ENCODE measurements around the gene PRKCA. TPM values are rescaled to one million over a fixed set of nuclear protein-coding genes. Genes with fewer than 3 reads are reported as not detected.

The PRKCA gene
- total RNA-seq, 1 donor from 2014 or later = 5.4 TPM

DNA sequence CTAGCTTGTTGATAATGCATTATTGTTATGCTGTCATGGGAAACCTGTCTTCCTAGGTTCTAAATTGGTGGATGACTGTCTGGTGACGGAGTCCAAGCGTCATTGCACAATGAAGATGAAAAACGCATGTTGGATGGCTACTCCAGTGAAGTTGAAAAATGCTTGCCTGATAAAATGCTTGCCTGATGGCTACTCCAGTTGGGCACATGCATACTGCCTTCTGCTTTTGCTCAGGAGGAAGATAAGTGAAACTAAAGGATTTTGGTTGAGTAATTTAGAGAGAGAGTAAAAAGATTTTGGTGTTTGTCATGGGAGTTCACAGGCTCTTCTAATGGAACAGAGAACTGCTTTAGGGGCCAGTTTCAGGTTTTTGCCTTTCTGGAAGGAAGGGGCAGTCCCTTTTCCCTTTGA is 118.6 kb downstream of the PRKCA start:
- ATAC-seq (ENCODE audit: poor library complexity) (peak; percentile 43), DNase-seq (no peak)
- intact Hi-C loops (cut with DNase I) = no loop called here

DNA sequence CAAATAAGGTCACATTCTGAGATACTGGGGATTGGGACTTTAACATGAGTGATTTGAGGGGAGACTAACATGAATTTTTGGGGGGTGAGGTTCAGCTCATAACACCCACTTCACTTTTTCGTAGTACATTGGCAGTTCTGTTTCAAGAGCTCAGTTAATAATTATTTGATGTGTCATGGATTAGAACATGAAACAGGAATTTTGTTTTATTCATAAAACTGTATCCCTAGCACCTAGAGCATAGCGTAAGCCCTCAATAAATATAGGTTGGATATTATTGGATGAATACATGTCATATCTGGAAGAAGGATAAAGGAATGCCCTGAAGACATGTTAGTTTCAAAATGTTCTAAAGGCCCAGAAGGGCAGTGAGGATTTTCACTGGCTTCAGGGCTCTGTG is 119.8 kb downstream of the PRKCA start:
- intact Hi-C loops (cut with DNase I) = no loop called here
- DNase-seq (no peak), ATAC-seq (ENCODE audit: poor library complexity) (no peak)

DNA sequence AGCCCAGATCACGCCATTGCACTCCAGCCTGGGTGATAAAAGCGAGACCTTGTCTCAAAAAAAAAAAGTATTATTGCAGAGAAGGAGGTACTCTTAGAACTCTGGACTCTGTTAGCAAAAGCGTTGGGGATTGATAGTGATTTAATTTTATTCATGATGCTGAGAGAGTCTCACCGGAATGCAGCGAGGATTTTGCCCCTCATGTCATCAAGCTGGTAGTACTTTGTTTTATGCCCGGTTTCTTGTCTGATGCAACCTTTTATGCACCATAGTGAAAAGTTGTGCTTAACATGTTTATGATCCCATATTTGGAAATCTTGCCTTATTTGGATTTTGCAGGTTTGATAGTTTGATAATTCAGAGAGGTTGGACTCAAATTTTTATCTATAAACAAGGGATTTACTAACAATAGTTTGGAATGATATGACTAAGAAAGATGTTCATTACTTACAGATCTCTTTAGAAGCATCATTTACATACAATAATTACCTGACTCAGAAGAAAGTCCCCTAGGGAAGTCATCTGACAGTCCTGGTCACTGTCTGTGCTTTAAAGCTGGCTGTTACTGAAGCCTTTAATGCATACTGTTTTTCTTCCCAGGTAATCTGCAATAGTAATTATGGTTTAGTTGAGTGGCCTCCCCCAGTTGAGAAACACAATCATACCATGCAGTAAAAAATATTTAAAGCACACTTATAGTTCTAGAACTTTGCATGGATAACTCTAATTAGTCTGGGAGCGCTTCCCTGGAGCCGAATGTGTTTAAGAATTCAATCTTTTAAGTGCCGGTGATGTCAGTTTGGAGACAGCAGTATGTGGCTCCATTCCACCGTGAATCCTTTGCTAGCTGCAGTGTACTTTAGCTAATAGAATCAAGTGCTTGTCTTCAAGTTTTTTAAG is 120.9 kb downstream of the PRKCA start:
- intact Hi-C loops (cut with DNase I) = no loop called here
- DNase-seq (no peak), ATAC-seq (ENCODE audit: poor library complexity) (no peak)

DNA sequence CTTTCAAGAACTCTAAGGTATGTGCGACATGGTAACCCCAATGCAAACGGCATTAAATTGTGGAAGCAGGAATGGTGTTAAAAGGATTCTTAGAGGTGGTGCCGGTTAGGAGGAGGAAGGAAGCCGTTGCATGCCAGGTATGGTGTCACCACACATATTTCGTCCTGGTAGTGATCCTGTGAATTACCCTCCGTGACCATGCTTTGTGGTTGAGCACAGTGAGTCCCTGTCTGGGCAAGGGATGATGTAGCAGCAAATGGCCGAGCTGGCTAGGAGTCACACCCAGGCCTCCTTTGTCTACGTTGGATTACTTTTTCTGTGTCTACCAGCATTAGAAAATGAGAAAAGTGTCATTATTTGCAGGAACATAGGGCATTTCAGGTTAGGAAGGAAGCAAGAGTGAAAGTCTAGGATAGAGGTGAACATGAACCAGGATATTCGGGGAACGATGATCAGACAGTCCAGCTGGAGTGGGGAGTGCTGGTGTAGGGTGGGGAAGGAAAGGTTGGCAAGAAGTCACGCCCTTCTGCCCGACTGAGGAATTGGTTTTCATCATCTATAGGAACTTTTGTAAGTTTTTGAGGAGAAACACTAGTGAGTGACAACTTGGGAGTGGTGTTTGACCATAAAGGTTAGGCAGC is 123.5 kb downstream of the PRKCA start:
- DNase-seq = no peak
- intact Hi-C loops (cut with DNase I) = no loop called here
- ATAC-seq (ENCODE audit: poor library complexity) = no peak

DNA sequence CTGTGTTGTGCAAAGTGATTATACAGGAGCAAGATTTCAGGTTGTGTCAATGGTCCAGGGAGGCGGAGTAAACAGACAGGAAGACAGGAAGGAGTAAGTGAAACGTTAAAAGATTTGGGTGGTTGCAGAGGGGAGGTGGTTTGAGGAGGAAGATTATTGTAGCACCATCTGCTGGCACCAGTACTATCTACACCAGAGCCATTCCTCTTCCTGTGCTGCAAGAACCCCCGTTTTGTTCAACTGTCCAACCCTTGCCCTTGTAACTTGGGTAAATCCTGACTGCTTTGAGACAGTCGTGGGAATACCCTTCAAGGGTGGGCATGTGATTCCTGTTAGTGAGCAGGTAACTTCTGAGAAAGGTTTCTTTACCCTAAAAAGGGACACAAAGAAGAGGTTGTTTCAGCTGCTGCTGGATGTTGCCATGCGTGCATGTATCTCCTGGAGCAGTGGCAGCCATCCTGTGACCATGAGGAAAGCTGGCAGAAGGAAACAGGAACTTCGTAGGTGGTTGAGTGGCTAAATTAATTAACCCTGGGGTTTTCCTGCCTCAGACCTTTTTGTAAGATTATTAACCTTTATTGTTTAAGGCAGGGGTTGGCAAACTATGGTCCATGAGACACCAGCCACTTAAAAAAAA is 124.1 kb downstream of the PRKCA start:
- DNase-seq (no peak), ATAC-seq (ENCODE audit: poor library complexity) (no peak)
- intact Hi-C loops (cut with DNase I) = no loop called here

DNA sequence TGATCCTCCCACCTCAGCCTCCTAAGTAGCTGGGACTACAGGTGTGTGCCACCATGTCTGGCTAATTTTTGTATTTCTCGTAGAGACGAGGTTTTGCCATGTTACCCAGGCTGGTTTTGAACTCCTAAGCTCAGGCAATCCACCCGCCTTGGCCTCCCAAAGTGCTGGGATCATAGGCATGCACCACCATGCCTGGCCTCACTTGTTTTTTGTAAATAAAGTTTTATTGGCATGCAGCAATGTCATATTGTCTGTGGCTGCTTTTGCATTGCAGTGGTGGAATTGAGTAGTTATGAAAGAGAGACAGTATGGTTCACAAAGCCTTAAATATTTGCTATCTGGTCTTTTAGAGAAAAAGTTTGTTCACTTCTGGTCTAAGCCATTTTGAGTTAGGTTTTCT is 124.7 kb downstream of the PRKCA start:
- ATAC-seq (ENCODE audit: poor library complexity) (no peak), DNase-seq (no peak)
- intact Hi-C loops (cut with DNase I) = no loop called here

DNA sequence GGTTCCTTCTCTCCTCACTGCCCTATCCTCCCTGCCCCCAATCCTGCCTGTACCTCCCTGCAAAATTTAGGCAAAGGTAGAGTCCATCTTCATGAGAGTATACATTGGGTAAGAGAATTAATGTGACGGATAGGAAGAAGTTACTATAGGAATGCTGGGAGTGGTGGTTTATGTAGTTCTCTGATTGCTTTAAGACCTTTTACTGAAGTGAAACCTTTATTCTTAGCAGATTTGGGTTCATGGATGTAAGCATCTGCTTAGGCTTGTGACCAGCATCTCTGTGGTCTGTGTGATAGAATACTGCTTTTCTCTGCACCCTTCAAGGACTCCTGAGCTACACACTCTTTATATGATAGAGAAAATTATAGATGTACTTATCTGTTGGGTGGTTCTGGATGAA is 127.3 kb downstream of the PRKCA start:
- intact Hi-C loops (cut with DNase I) = no loop called here
- ATAC-seq (ENCODE audit: poor library complexity) (no peak), DNase-seq (no peak)

DNA sequence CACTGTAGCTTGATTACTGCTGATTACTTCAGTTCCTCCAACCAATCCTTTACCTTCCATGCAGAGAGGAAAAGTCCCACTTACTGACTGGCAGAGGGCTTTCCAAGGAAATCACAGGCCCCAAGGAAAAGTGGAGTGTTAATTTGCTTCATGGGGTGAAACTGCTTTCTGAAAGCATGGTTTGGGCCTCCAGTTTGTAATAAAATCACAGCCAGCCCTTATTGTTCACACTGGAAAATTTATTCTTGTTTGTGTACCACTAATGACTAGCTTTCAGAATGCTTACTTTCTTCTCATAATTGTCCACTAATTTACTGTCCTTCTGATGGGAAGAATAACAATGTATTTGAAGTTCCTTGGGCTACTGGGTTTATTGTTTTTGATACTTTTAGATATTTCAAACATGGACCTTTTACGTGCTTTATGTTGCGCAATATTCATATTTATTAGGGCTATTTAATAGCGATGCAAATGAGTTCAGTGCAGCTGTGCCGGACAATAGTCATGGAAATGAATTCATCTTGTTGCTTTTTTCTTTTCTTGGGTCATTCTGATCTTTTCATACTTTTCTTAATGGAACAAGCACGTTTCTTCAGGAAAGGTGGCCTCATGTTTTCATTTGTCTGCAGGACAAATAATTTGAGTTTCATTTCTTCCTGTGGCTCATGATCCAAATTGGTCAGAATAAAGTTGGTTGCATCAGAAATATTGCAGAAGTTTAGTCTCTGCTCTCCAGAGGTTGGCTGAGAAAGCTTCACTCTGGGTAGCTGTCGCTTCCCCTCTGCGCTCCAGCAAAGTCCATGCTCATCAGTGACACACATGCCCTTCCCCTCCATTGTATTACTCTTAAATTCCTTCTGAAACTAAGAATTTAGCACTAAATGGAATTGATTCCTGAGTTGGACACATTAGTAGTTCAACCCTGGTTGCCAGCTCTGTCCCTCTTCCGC is 128.7 kb downstream of the PRKCA start:
- intact Hi-C loops (cut with DNase I) = no loop called here
- DNase-seq (no peak), ATAC-seq (ENCODE audit: poor library complexity) (peak; percentile 34)

DNA sequence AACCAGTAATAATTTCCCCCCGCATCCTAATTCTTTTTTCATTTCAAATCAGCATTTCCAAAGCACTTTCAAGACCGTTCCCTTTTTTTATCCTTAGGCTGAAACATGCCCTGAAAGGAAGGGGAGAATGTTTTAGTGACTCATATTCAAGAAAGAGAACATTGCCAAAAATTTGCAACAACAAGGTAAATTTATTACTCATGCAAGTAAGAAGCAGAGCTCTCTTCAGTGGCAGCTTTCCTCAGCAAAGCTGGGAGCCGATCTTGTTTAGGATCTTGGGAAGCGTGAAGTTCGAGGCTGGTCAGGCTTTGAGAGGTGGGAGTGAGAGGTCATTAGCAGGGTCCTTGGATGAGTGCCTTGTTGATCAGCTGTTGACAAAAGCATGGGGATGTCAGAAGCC is 129.5 kb downstream of the PRKCA start:
- no peak for ATAC-seq (ENCODE audit: poor library complexity)
- intact Hi-C loops (cut with DNase I) = no loop called here
- DNase-seq = no peak

DNA sequence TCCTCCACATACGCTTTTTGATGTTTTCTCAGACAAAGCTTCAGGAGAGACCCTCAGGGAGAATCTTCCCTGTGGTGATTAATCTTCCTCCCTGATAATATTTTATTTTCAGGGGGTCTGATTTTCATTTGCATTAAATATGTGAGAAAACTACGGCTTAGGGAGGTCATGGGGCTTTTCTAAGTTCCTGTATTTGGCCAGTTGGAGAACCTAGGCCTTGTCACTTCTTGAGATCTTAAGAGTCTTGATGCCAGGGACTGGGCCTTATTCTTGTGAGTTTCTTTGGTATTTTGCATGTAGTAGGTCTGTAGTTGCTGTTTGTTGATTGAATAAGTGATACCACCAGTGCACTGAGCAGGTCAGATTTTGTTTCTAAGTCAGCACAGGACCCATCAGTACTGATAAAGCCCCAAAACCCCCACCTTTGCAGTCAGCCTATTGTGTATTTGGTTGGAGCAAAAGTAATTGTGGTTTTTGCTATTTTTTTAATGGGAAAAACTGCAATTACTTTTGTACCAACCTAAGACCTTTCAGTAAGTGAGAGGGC is 130.1 kb downstream of the PRKCA start:
- no peak for ATAC-seq (ENCODE audit: poor library complexity)
- intact Hi-C loops (cut with DNase I) = no loop called here
- DNase-seq = no peak

DNA sequence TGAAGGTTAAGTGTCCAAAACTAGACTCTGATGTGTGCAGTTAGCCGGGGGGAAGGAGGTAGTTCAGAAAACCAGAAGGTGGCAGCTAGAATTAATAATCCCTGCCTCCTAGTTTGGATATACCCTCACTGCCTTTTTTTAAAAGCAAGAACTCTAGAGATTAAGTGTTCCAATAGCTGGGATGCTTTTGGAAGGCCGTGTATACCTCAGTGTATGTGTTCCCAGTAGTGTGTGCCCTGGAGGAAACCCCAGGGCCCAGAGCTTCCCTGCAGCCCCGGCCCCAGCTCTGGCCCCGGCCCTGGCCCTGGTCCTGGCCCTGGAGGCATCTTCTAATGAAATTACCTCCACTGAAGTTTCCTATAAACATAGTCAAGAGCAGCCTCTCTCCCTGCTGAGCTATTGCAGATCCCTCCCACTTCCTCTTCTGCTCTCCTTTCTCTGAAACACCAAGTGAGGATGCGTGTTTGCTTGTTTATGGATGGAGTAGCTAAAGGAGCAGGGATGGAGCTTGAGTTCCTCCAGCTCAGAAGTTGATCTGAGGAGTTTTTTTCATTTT is 130.7 kb downstream of the PRKCA start:
- DNase-seq (no peak), ATAC-seq (ENCODE audit: poor library complexity) (no peak)
- intact Hi-C loops (cut with DNase I) = no loop called here

DNA sequence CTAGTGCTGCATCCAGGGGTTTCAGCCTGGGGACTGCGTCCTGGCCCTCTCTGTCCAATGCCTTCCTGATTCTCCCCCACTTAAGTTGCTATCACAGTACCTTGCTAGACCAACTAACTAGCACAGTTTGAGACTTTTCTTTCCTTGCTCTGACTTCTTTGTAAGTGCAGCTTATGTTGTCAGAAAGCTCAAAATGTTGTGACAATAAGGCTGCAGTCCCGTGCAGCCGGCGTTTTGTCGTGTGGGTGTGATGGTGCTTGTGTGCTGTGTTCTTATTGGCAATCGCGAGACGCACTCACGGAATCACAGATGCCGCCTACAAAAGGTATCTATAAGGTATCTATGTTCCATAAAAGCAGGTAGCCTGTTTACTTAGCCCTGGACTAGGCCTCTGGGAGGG is 132.8 kb downstream of the PRKCA start:
- intact Hi-C loops (cut with DNase I) = no loop called here
- no peak for ATAC-seq (ENCODE audit: poor library complexity)
- DNase-seq = no peak

DNA sequence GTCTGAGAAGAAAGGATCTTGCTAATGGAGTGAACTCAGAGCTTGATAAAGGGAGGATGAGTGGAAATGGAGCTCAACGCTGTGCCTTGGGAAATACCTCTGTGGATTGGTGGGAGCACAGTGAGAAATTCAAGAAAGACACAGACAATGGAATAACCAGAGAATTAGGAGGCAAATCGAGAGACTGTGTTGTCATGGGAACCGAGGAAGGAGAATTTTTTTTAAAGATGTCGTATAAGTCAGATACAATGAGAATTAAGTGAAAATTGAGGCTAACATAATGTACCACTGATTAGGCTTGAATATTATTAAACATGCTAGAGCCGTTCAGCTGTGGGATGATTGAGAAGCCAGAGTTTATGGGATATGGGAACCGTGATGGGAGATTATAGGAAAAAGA is 134.2 kb downstream of the PRKCA start:
- ATAC-seq (ENCODE audit: poor library complexity) = no peak
- intact Hi-C loops (cut with DNase I) = no loop called here
- no peak for DNase-seq

DNA sequence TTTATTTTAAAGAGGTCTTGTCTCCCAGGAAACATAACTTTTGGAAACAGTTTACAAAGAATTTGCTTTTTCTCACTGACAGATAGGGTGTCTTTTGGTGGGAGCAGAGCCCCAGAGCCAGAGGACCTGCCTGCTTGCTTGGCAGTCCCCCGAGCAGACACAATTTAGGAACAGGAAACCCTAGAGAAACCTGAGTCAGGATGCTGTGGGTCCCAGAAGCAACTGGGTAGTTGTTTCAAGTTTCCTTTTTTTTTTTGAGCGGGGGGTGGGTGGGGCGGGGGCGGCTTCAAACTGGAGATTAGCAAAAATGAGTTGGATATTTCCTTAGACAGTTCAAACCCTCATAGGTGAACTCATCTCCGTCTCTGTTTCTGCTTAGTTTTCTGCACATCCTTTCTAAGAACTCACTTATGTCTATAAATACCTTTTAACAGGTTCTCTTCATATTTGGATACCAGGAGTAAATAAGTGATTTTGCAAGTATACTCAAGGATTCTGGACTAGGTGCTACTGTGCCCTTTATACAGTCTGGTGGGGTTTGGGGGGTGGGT is 135.1 kb downstream of the PRKCA start:
- intact Hi-C loops (cut with DNase I) = no loop called here
- DNase-seq (no peak), ATAC-seq (ENCODE audit: poor library complexity) (no peak)

DNA sequence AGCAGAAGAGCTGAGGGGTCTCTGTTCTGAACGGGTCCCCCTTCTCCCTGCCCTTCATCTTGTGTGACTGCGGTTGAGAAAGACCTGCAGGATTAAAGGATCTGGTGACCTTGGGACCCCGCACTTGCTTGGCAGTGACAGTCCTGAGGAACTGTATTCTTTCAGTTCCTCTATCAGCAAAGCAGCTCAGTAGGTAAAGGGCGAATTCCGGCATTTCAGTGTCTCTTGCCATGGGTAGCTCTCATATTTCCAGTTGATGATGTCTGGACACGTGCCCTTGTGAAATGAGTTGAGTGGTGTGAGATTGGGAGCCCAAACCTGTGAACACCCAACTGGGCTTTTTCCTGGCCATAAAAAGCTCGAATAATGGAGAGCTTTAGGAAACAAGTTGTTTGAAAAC is 135.7 kb downstream of the PRKCA start:
- DNase-seq (no peak), ATAC-seq (ENCODE audit: poor library complexity) (no peak)
- intact Hi-C loops (cut with DNase I) = no loop called here

DNA sequence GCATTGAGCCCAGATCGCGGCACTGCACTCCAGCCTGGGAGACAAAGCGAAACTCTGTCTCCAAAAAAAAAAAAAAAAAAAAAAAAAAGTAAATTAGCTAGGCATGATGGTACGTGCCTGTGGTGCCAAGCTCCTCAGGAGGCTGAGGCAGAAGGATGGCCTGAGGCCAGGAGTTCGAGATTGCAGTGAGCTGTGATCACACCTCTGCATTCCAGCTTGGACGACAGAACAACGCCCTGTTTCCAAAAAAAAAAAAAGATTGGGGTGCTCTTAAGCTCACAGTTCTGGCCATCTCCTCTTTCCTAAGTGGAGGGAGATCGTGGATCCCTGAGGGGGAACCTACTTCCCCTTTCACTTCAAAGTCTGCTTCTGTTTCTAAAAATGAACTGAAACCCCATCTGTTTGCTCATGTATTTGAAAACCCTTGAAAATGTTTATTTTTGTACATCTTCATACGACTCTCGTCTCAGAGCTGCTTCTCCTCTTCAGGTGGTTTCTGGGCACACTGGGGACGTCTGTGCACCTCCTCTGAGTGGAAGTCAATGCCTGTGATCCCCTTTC is 138.8 kb downstream of the PRKCA start:
- ATAC-seq (ENCODE audit: poor library complexity) (no peak), DNase-seq (no peak)
- intact Hi-C loops (cut with DNase I) = no loop called here

DNA sequence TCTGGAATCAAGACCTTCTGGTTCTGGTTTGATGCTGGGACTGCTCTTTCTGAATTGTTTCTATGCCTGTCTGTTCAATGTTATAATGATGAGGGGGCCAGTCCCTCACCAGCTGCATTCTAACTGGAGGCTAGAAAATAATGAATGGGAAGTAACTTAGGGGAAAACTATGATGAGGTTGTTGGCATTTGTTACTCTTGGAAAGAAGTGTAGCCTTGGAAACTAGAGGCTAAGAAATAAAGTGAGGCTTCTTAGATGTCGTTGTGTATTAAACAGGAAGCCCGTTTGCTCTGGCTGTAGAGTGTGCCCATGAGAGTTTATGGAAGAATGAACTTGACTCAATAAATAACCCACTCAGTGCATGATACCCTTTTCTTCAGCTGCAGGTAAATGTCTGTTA is 140.8 kb downstream of the PRKCA start:
- intact Hi-C loops (cut with DNase I) = no loop called here
- no peak for DNase-seq
- no peak for ATAC-seq (ENCODE audit: poor library complexity)

DNA sequence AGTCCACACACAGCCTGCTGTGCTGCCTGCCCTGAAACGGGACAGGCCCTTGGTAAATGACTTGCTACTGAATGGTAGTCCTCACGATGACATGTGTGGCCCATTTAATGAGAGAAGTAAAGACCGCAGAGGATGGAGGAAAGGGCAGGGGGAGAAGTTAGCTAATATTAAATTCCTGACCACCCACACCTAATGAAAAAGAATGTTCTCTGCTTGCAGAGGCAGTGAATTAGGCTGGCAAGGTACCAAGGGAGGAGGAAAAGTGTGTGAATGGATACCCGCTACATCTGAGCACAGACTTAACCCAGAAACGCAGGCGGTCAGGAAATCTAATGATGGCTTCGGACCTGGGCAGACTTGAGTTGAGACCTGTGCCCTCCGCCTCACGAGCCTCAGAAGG is 141.2 kb downstream of the PRKCA start:
- no peak for ATAC-seq (ENCODE audit: poor library complexity)
- intact Hi-C loops (cut with DNase I) = no loop called here
- DNase-seq = no peak
